ENCODE measurements around the gene PRELID3B. TPM values are rescaled to one million over a fixed set of nuclear protein-coding genes. Genes with fewer than 3 reads are reported as not detected.

The PRELID3B gene
- 76.1 and 91.3 TPM in 2 replicates for total RNA-seq

GRCh38 chr20:59042151-59042795 is at the start of gene PRELID3B:
Gene PRELID3B, minus strand, starts transcription at chr20:59042786. Its CDS starts 56 bp downstream, at chr20:59042730.

GRCh38 chr20:59032023-59032712 is 10.4 kb downstream of the PRELID3B start, which contains the start of gene ATP5F1E:
Gene ATP5F1E, minus strand, starts transcription at chr20:59032335. Its CDS starts 84 bp downstream, at chr20:59032251.

GRCh38 chr20:59019217-59019616 is 23.4 kb downstream of the PRELID3B start, which contains the start of gene TUBB1:
Gene TUBB1, plus strand, starts transcription at chr20:59019429. Its CDS starts 94 bp downstream, at chr20:59019523.

GRCh38 chr20:59006864-59007664 is 35.5 kb downstream of the PRELID3B start, which contains the start of gene CTSZ:
Gene CTSZ, minus strand, starts transcription at chr20:59007254. Its CDS starts 126 bp downstream, at chr20:59007128.

Other genes with a start within 250 kb of the PRELID3B start
- 0.58 and 1.1 TPM in 2 replicates for gene GNAS-AS1, start 191.9 kb downstream of the PRELID3B start, total RNA-seq
- 220 and 244 TPM in 2 replicates for gene GNAS, start 190.1 kb downstream of the PRELID3B start, total RNA-seq
- 39.7 and 51.0 TPM in 2 replicates for gene NELFCD, start 61.5 kb downstream of the PRELID3B start, total RNA-seq
- gene CTSZ, start 35.5 kb downstream of the PRELID3B start, total RNA-seq = 144 and 156 TPM in 2 replicates
- not detected in 2 replicates for gene TUBB1, start 23.4 kb downstream of the PRELID3B start, total RNA-seq
- 22.8 and 25.9 TPM in 2 replicates for gene ATP5F1E, start 10.5 kb downstream of the PRELID3B start, total RNA-seq
- gene ZNF831, start 121.0 kb upstream of the PRELID3B start, total RNA-seq = not detected in 2 replicates